ENCODE data around the gene D2HGDH.
A peak's percentile ranks its signal among the peaks of the same experiment; 100 is the strongest.

The D2HGDH gene

GRCh38 chr2:241733391-241734207 lies 831 bp upstream of the D2HGDH start:
- TF ChIP-seq, protein P1, sequence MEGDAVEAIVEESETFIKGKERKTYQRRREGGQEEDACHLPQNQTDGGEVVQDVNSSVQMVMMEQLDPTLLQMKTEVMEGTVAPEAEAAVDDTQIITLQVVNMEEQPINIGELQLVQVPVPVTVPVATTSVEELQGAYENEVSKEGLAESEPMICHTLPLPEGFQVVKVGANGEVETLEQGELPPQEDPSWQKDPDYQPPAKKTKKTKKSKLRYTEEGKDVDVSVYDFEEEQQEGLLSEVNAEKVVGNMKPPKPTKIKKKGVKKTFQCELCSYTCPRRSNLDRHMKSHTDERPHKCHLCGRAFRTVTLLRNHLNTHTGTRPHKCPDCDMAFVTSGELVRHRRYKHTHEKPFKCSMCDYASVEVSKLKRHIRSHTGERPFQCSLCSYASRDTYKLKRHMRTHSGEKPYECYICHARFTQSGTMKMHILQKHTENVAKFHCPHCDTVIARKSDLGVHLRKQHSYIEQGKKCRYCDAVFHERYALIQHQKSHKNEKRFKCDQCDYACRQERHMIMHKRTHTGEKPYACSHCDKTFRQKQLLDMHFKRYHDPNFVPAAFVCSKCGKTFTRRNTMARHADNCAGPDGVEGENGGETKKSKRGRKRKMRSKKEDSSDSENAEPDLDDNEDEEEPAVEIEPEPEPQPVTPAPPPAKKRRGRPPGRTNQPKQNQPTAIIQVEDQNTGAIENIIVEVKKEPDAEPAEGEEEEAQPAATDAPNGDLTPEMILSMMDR (IDR thresholded peaks at IDR 0.05; ENCODE audit: insufficient read depth, low read length, poor library complexity, severe bottlenecking): no peak
- Histone ChIP-seq H3K4me3 (replicated peaks; ENCODE audit: low read depth, low read length) (peak overlapping the region; percentile 54; the same call in 1 of the 2 replicates), H3K36me3 (ENCODE audit: control insufficient read depth, insufficient read depth, low read length) (peaks cover 2% of the 10 kb centered on the region; the same call in 1 of the 2 replicates), H3K27me3 (replicated peaks; ENCODE audit: control insufficient read depth, insufficient read depth, low read length) (no peaks in the 10 kb centered on the region)
- DNase-seq (ENCODE audit: extremely low read depth, insufficient read length): no peak

GRCh38 chr2:241734208-241734466 lies 293 bp upstream of the D2HGDH start:
- peak overlapping the region; percentile 54 for H3K4me3 ChIP-seq (replicated peaks; ENCODE audit: low read depth, low read length)
- TF ChIP-seq, protein P1 (IDR thresholded peaks at IDR 0.05; ENCODE audit: insufficient read depth, low read length, poor library complexity, severe bottlenecking): peak; percentile 17
- H3K36me3 ChIP-seq (ENCODE audit: control insufficient read depth, insufficient read depth, low read length): peaks cover 2% of the 10 kb centered on the region; the same call in 1 of the 2 replicates
- DNase-seq (ENCODE audit: extremely low read depth, insufficient read length): no peak
- no peaks in the 10 kb centered on the region for H3K27me3 ChIP-seq (replicated peaks; ENCODE audit: control insufficient read depth, insufficient read depth, low read length)

- peaks cover 2% of the 10 kb centered on the region for H3K36me3 ChIP-seq (ENCODE audit: control insufficient read depth, insufficient read depth, low read length)
- no peak for DNase-seq (ENCODE audit: extremely low read depth, insufficient read length)
- no peaks in the 10 kb centered on the region for H3K27me3 ChIP-seq (replicated peaks; ENCODE audit: control insufficient read depth, insufficient read depth, low read length)
- TF ChIP-seq, protein P1 (IDR thresholded peaks at IDR 0.05; ENCODE audit: insufficient read depth, low read length, poor library complexity, severe bottlenecking): no peak
- H3K4me3 ChIP-seq (replicated peaks; ENCODE audit: low read depth, low read length): no peak overlapping the region
Measured at GRCh38 chr2:241736111-241736510, 1.7 kb downstream of the D2HGDH start.

DNA sequence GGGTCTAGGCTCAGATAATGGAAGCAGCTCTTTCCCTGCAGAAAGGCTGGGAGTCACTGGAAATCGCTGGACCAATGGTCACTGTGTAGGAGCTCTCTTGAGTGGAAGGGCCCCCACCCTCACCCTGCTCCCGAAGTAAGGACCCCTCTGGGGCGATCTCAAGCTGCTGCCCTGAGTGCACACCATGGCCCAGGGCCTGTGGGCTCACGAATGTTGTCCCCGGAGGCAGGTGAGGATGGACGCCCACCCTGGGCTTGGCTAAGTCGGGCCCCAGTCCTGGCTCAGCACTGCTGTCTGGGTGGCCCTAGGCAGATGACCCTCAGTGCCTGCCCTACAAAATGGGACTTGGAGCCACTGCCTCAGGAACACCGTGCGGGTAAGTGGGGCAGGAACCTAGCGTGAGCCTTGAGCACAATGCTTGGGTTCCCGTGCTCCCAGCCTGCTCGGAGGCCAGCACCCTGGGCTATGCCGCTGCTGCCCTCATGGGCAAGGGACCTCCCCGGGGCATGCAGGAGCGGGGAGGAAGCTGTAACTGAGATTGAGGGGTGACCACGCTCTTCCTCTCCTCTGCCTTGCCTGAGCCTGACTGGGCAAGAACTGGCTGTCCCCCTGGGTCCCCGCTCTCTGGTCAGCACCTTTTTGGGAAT lies 3.7 kb downstream of the D2HGDH start:
- H3K36me3 ChIP-seq (ENCODE audit: control insufficient read depth, insufficient read depth, low read length): peaks cover 2% of the 10 kb centered on the region
- TF ChIP-seq, protein P1 (IDR thresholded peaks at IDR 0.05; ENCODE audit: insufficient read depth, low read length, poor library complexity, severe bottlenecking): no peak
- DNase-seq (ENCODE audit: extremely low read depth, insufficient read length): no peak
- no peak overlapping the region for H3K4me3 ChIP-seq (replicated peaks; ENCODE audit: low read depth, low read length)
- no peaks in the 10 kb centered on the region for H3K27me3 ChIP-seq (replicated peaks; ENCODE audit: control insufficient read depth, insufficient read depth, low read length)

DNA sequence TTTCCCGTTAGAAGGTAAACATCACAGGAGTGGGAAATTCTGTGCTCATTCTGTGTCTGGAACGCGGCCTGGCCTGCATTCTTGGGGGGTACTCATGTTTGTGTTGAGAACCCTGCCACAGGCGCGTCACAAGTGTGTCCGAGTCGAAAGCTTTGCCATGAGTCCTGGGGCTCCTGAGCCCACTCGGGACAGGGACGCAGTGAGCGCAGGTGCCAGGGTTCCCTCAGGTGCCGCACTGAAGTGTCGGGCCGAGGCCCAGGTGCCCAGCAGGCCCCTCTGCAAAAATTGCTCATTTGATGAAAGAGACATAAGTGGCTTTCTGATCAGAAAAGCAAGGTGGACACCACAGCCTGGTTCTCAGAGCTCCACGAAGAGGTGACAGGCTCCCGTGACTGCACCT lies 4.7 kb downstream of the D2HGDH start:
- TF ChIP-seq, protein P1 (IDR thresholded peaks at IDR 0.05; ENCODE audit: insufficient read depth, low read length, poor library complexity, severe bottlenecking): no peak

More for the DNA sequence above, 4.7 kb downstream of the D2HGDH start:
- no peak overlapping the region for H3K4me3 ChIP-seq (replicated peaks; ENCODE audit: low read depth, low read length)
- H3K36me3 ChIP-seq (ENCODE audit: control insufficient read depth, insufficient read depth, low read length): peaks cover 7% of the 10 kb centered on the region
- H3K27me3 ChIP-seq (replicated peaks; ENCODE audit: control insufficient read depth, insufficient read depth, low read length): no peaks in the 10 kb centered on the region
- no peak for DNase-seq (ENCODE audit: extremely low read depth, insufficient read length)
